HEK293 (cell line): ENCODE data around the gene C1QL2.

Source experiments
- CTCF ChIA-PET: fragments of 350-600 bp; formaldehyde crosslinking; extraction: SDS; loops from one replicate; lab custom pipeline; 2021; ENCODE audit warnings: antibody characterized with exemption; lab: Yijun Ruan, JAX
- POLR2A ChIA-PET: fragments of 300-600 bp; formaldehyde crosslinking; extraction: SDS; loops from one replicate; lab custom pipeline; 2020; ENCODE audit warnings: antibody characterized with exemption, inconsistent platforms; lab: Yijun Ruan, JAX
- H3K27ac ChIP-seq: fragments of 200-500 bp; sonication (Bioruptor generic); 2 replicates; pipeline ENCODE4 v1.5.1; 2014; ENCODE audit warnings: low read depth, low read length, control low read depth, inconsistent platforms; ENCODE audit errors: extremely low read depth
- H3K36me3 ChIP-seq, 2 experiments: fragments of 200-500 bp in 1 of 2; sonication (Bioruptor generic) in 1 of 2; 1 replicate in 1 of 2; 2 replicates in 1 of 2; pipeline ENCODE4 v1.5.1; 2014 to 2017; ENCODE audit warnings: inconsistent platforms in 2 of 2, low read length in 2 of 2; ENCODE audit not compliant: control insufficient read depth in 2 of 2, insufficient read depth in 1 of 2
- H3K4me1 ChIP-seq: fragments of 200-500 bp; sonication (Bioruptor generic); 2 replicates; pipeline ENCODE4 v1.5.1; 2014; ENCODE audit warnings: mild to moderate bottlenecking, low read length, inconsistent platforms; ENCODE audit not compliant: control insufficient read depth, insufficient read depth
- H3K4me3 ChIP-seq: 2 replicates; pipeline ENCODE4 v1.5.1; 2011; ENCODE audit warnings: low read depth, mild to moderate bottlenecking, control low read depth, low read length, moderate library complexity
- H3K9me3 ChIP-seq: fragments of 200-500 bp; sonication (Bioruptor generic); 2 replicates; pipeline ENCODE4 v1.5.1; 2014; ENCODE audit warnings: low read depth, low read length, inconsistent platforms; ENCODE audit not compliant: control insufficient read depth, insufficient read depth
- BCL11B ChIP-seq: fragments of 450-650 bp; formaldehyde crosslinking; IDR thresholded peaks from 2 replicates; pipeline ENCODE4 v1.5.1; 2016; ENCODE audit warnings: low read depth, missing biosample characterization, missing genetic modification characterization
- HOXA7 ChIP-seq: sonication (generic); formaldehyde crosslinking; IDR thresholded peaks from 2 replicates; pipeline ENCODE4 v1.8.1; 2022; ENCODE audit warnings: missing genetic modification reagents, borderline replicate concordance
- KLF8 ChIP-seq: fragments of 450-650 bp; formaldehyde crosslinking; IDR thresholded peaks from 2 replicates; pipeline ENCODE4 v1.5.1; 2016; ENCODE audit warnings: missing biosample characterization, missing genetic modification characterization
- OVOL3 ChIP-seq: fragments of 450-650 bp; formaldehyde crosslinking; IDR thresholded peaks from 2 replicates; pipeline ENCODE4 v1.5.1; 2016; ENCODE audit warnings: missing biosample characterization, missing genetic modification characterization
- PRDM1 ChIP-seq: fragments of 450-650 bp; formaldehyde crosslinking; IDR thresholded peaks from 2 replicates; pipeline ENCODE4; 2016; ENCODE audit warnings: missing biosample characterization, missing genetic modification characterization
- REPIN1 ChIP-seq: fragments of 450-650 bp; formaldehyde crosslinking; IDR thresholded peaks from 2 replicates; pipeline ENCODE4 v1.5.1; 2017; ENCODE audit warnings: missing biosample characterization, missing genetic modification characterization, low read depth
- SALL2 ChIP-seq: fragments of 450-650 bp; formaldehyde crosslinking; IDR thresholded peaks from 2 replicates; pipeline ENCODE4 v1.5.0; 2017; ENCODE audit warnings: missing biosample characterization, mild to moderate bottlenecking, missing genetic modification characterization, borderline replicate concordance
- SETDB1 ChIP-seq: IDR thresholded peaks from one replicate; pipeline ENCODE4 v1.6.1; 2017; ENCODE audit warnings: mild to moderate bottlenecking, low read length, moderate library complexity, mixed read lengths; ENCODE audit not compliant: insufficient read length
- ZBTB21 ChIP-seq: fragments of 450-650 bp; formaldehyde crosslinking; IDR thresholded peaks from 2 replicates; pipeline ENCODE4 v1.5.1; 2017; ENCODE audit warnings: missing biosample characterization, missing genetic modification characterization
- ZBTB8A ChIP-seq: fragments of 450-650 bp; formaldehyde crosslinking; IDR thresholded peaks from 2 replicates; pipeline ENCODE4 v1.5.1; 2016; ENCODE audit warnings: missing biosample characterization, missing genetic modification characterization
- ZFP41 ChIP-seq: fragments of 450-650 bp; formaldehyde crosslinking; IDR thresholded peaks from 2 replicates; pipeline ENCODE4 v1.5.1; 2016; ENCODE audit warnings: missing biosample characterization, missing genetic modification characterization, borderline replicate concordance
- ZFP69B ChIP-seq: fragments of 450-650 bp; formaldehyde crosslinking; IDR thresholded peaks from 2 replicates; pipeline ENCODE4 v1.5.1; 2016; ENCODE audit warnings: missing biosample characterization, missing genetic modification characterization
- ZNF121 ChIP-seq: fragments of 450-650 bp; formaldehyde crosslinking; IDR thresholded peaks from 2 replicates; pipeline ENCODE4 v1.5.1; 2016; ENCODE audit warnings: missing biosample characterization, missing genetic modification characterization
- ZNF132 ChIP-seq: fragments of 450-650 bp; formaldehyde crosslinking; IDR thresholded peaks from 2 replicates; pipeline ENCODE4 v1.5.1; 2017; ENCODE audit warnings: missing biosample characterization, missing genetic modification characterization, borderline replicate concordance
- ZNF214 ChIP-seq: fragments of 450-650 bp; formaldehyde crosslinking; IDR thresholded peaks from 2 replicates; pipeline ENCODE4 v1.5.1; 2017; ENCODE audit warnings: missing biosample characterization, mild to moderate bottlenecking, missing genetic modification characterization, borderline replicate concordance
- ZNF221 ChIP-seq: fragments of 450-650 bp; formaldehyde crosslinking; IDR thresholded peaks from 2 replicates; pipeline ENCODE4 v1.5.1; 2017; ENCODE audit warnings: missing biosample characterization, missing genetic modification characterization, borderline replicate concordance
- ZNF23 ChIP-seq: fragments of 450-650 bp; formaldehyde crosslinking; IDR thresholded peaks from 2 replicates; pipeline ENCODE4 v1.5.1; 2016; ENCODE audit warnings: missing biosample characterization, missing genetic modification characterization, borderline replicate concordance
- ZNF24 ChIP-seq: fragments of 450-650 bp; formaldehyde crosslinking; IDR thresholded peaks from 2 replicates; pipeline ENCODE4 v1.5.1; 2016; ENCODE audit warnings: missing biosample characterization, missing genetic modification characterization
- ZNF391 ChIP-seq: fragments of 450-650 bp; formaldehyde crosslinking; IDR thresholded peaks from 2 replicates; pipeline ENCODE4 v1.5.1; 2016; ENCODE audit warnings: low read depth, missing biosample characterization, missing genetic modification characterization, borderline replicate concordance
- ZNF600 ChIP-seq: fragments of 450-650 bp; formaldehyde crosslinking; IDR thresholded peaks from 2 replicates; pipeline ENCODE4 v1.5.1; 2016; ENCODE audit warnings: missing biosample characterization, missing genetic modification characterization
- ZNF610 ChIP-seq: fragments of 450-650 bp; formaldehyde crosslinking; IDR thresholded peaks from 2 replicates; pipeline ENCODE4 v1.5.1; 2016; ENCODE audit warnings: missing biosample characterization, missing genetic modification characterization, borderline replicate concordance
- ZNF626 ChIP-seq: fragments of 450-650 bp; sonication (Bioruptor Pico); formaldehyde crosslinking; IDR thresholded peaks from 2 replicates; pipeline ENCODE4 v1.5.1; 2018; ENCODE audit warnings: missing biosample characterization, missing genetic modification characterization, inconsistent platforms
- ZNF768 ChIP-seq: fragments of 450-650 bp; formaldehyde crosslinking; IDR thresholded peaks from 2 replicates; pipeline ENCODE4 v1.5.1; 2018; ENCODE audit warnings: missing biosample characterization, mild to moderate bottlenecking, missing genetic modification characterization
- TF ChIP-seq, protein P1 (sequence below): fragments of 450-650 bp; formaldehyde crosslinking; IDR thresholded peaks from 2 replicates; pipeline ENCODE4 v1.5.1; 2016; ENCODE audit warnings: missing biosample characterization, missing genetic modification characterization
- TF ChIP-seq, protein P2 (sequence below): fragments of 450-650 bp; formaldehyde crosslinking; IDR thresholded peaks from 2 replicates; pipeline ENCODE4 v1.5.1; 2016; ENCODE audit warnings: missing biosample characterization, missing genetic modification characterization

The C1QL2 gene

DNA sequence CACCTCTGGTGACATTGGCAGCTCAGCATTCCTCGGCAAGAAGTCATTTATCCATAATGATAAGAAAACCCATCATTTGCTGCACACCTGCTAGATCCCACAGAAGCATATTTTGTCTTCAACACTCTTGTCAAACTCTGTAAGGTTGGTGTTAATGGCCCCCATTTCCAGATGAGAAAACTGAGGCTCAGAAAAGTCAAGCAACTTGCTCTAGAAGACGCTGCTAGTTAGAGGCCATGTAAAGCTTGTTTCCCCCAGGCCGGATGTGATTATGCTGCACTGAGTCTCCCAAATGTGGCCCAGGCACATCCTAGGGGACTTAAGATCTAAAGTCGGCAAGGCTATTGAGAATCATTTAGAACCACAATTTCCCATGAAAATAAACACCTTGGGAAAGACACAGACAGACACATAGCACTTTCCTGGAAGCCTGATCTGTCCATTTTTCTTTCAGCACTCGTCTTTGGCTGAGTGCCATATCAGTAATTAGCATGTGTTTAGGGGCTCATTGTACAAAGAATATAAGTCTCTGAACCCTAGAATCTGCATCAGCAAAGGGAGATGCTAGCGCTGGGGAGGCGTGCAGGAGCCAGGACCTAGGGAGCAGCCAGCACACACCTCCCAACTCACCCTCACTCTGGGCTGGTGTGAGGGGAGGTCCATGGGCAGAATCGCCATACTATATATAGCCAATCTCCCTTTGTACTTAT is 39.3 kb downstream of the C1QL2 start:
- CTCF ChIA-PET = no interaction called here
- H3K27ac ChIP-seq = no peak overlapping the region
- H3K4me3 ChIP-seq = no peak overlapping the region
- H3K9me3 ChIP-seq = no peaks in the 10 kb centered on the region
- no peaks in the 10 kb centered on the region for H3K4me1 ChIP-seq
- TF ChIP-seq ZNF626 (tag by site-specific recombination) (no peak), PRDM1 (tag by site-specific recombination) (no peak), ZNF610 (tag by site-specific recombination) (no peak), ZFP41 (no peak), ZNF132 (tag by site-specific recombination) (no peak), HOXA7 (CRISPR knock-in tag) (no peak)
- TF ChIP-seq, all 188 proteins: peak for 0
- POLR2A ChIA-PET = no interaction called here
- H3K36me3 ChIP-seq = no peaks in the 10 kb centered on the region

DNA sequence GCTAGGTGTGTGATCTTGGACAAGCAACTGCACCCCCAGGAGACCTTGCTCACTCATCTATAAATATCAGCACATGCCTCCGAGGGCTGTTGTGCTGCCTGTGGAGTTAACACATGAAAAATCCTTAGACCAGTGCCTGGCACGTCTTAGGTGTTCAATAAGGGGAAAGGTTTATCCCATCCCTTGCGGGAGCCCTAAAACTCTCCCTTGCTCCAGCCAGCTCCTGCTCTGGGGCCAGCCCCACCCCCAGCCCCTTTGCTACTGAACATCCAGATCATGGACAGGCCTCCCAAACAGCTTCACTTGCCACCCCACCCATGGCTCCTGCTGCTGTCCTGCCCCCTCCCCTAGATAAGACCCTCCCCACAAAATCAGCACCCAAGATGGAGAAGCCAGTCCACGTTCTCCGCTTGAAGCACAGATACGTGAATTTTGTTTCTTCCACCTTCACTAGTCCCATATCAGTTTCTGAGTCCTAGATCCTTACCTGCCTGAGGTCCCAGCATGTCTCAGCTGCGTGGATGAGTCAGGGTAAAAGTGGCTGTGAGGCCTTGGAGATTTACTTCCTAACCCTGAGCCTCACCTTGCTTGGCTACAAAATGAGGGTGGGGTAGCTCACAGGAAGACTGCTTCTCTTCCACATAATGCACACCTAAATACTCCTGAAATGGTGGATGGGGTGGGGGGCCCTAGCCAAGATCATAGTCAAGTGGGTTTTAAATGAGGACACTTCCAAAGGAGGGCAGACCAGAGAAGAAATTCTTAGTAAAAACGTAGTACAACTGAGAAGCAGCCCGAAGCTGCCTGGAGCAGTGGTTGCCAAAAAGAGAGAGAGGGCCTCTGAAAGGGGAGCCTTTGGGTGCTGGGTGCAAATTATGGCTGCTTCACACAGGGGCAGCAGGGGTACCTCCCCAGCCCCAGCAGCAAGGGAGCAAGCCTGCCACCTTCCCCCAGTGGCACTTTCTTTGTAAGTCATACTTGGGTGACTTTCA is 40.4 kb downstream of the C1QL2 start:
- Histone ChIP-seq H3K27ac (no peak overlapping the region), H3K4me1 (no peaks in the 10 kb centered on the region), H3K36me3 (no peaks in the 10 kb centered on the region), H3K9me3 (no peaks in the 10 kb centered on the region), H3K4me3 (no peak overlapping the region)
- TF ChIP-seq ZNF24 (tag by site-specific recombination) (no peak), ZFP69B (tag by site-specific recombination) (no peak), KLF8 (no peak), ZNF23 (tag by site-specific recombination) (no peak), ZNF121 (no peak), SALL2 (tag by site-specific recombination) (no peak), HOXA7 (CRISPR knock-in tag) (no peak), SETDB1 (no peak), BCL11B (no peak), ZNF768 (tag by site-specific recombination) (no peak), OVOL3 (tag by site-specific recombination) (no peak), ZNF391 (tag by site-specific recombination) (no peak), ZNF600 (tag by site-specific recombination) (no peak), ZNF214 (no peak)
- TF ChIP-seq, protein P1, sequence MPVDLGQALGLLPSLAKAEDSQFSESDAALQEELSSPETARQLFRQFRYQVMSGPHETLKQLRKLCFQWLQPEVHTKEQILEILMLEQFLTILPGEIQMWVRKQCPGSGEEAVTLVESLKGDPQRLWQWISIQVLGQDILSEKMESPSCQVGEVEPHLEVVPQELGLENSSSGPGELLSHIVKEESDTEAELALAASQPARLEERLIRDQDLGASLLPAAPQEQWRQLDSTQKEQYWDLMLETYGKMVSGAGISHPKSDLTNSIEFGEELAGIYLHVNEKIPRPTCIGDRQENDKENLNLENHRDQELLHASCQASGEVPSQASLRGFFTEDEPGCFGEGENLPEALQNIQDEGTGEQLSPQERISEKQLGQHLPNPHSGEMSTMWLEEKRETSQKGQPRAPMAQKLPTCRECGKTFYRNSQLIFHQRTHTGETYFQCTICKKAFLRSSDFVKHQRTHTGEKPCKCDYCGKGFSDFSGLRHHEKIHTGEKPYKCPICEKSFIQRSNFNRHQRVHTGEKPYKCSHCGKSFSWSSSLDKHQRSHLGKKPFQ = no peak
- ChIA-PET POLR2A (no interaction called here), CTCF (no interaction called here)

DNA sequence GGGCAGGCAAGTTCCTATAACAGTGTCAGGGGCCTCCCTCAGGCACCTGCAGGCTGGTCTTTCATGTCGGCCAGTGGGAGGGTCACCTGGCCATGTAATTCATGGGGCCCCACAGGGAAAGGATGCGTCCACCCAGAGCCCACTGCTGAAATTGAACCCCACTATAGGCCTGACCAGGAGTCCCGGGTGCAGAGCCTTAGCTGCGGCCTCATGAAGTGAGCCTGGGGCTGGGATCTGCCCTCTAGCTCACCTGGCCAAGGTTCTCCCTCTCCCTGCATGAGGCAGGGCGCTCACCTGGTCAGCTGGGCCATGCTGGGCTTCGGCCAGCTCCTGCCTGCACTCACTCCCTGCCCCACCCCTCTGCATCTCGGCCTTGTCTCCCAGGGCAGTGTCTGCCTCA is 41.1 kb downstream of the C1QL2 start:
- TF ChIP-seq ZBTB8A (tag by site-specific recombination) (no peak), ZBTB21 (tag by site-specific recombination) (no peak), REPIN1 (no peak), ZNF221 (tag by site-specific recombination) (no peak)
- TF ChIP-seq, protein P2, sequence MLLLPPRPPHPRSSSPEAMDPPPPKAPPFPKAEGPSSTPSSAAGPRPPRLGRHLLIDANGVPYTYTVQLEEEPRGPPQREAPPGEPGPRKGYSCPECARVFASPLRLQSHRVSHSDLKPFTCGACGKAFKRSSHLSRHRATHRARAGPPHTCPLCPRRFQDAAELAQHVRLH = no peak
- H3K36me3 ChIP-seq = no peaks in the 10 kb centered on the region
- no peaks in the 10 kb centered on the region for H3K4me1 ChIP-seq
- no peak overlapping the region for H3K4me3 ChIP-seq
- no peaks in the 10 kb centered on the region for H3K9me3 ChIP-seq
- H3K27ac ChIP-seq = no peak overlapping the region
- CTCF ChIA-PET = no interaction called here
- POLR2A ChIA-PET = no interaction called here
